Measurements from ENCODE around the gene IPO11.
"Not testable (repeated sequence)": the region's sequence is repeated elsewhere in the genome, so short reads cannot be mapped to it uniquely, and the experiment has no call there.

The IPO11 gene

DNA sequence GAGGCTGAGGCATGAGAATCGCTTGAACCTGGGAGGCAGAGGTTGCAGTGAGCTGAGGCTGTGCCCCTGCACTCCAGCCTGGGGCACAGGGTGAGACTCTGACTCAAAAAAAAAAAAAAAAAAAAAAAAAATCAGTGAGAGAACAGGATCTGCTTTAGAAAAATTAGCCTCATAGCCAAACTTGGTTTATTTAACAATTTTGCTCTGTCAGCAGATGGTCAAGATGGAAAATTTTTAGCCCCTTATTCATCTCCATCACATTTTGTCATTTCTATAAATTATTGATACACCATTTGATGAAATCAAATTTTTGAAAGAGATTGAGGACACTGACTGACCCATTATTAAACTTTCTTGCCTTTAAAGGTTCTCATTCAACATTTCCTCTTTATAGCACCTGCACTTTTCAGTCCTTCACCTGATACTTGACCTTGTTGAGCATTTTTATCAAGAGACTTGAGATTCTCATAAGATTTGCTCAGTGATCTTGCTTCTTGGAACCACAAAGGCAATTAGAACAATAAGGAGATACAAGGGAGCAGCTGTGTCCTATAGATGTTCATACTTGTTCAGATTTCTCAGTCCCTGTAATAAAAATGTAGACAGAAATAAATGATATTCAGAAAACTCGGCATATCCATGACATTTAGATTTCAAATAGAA is 204.2 kb downstream of the IPO11 start:
- DNase-seq: no peak
- Mint-ChIP-seq H3K4me1 (peaks cover 8% of the 10 kb centered on the region), H3K27ac (no peak overlapping the region), H3K27me3 (no peaks in the 10 kb centered on the region), H3K4me3 (no peak overlapping the region), H3K9me3 (no peaks in the 10 kb centered on the region)
- no peak for ATAC-seq

GRCh38 chr5:62617943-62618342 is 205.4 kb downstream of the IPO11 start:
- no peak overlapping the region for H3K27ac Mint-ChIP-seq
- ATAC-seq: no peak
- H3K4me1 Mint-ChIP-seq: peaks cover 8% of the 10 kb centered on the region
- no peak overlapping the region for H3K4me3 Mint-ChIP-seq
- no peaks in the 10 kb centered on the region for H3K9me3 Mint-ChIP-seq
- no peaks in the 10 kb centered on the region for H3K27me3 Mint-ChIP-seq
- no peak for DNase-seq

DNA sequence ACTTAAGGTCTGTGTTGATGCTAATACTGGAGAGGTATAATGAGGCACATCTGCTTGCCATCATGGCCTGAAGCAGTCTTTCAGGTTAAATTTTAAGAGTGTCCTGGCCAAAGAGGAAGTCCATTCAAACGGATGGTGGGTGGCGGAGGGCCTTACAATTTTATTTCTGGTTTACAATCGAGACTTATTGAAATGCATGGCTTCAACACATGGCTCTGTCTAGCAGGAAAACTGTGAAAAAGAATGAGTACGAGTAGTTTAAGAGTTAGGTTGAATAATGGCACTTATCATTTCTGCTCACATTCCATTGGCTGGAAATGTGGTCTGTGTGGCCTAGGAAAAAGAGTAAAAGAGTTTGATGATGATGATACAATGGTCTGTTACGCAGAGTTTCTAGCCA is 208.2 kb downstream of the IPO11 start:
- H3K27me3 Mint-ChIP-seq: no peaks in the 10 kb centered on the region
- H3K4me1 Mint-ChIP-seq: peaks cover 8% of the 10 kb centered on the region
- H3K9me3 Mint-ChIP-seq: no peaks in the 10 kb centered on the region
- peak overlapping the region in 1 of 2 donors; percentile 72 for H3K27ac Mint-ChIP-seq
- no peak overlapping the region for H3K4me3 Mint-ChIP-seq
- no peak for ATAC-seq
- no peak for DNase-seq

- ATAC-seq: no peak
- Mint-ChIP-seq H3K27ac (peak overlapping the region in 1 of 2 donors; percentile 72), H3K4me1 (peaks cover 8% of the 10 kb centered on the region), H3K27me3 (no peaks in the 10 kb centered on the region), H3K4me3 (no peak overlapping the region), H3K9me3 (no peaks in the 10 kb centered on the region)
- no peak for DNase-seq
These were observed 208.7 kb downstream of the IPO11 start for GRCh38 chr5:62621280-62621679.

GRCh38 chr5:62623271-62623670 is 210.7 kb downstream of the IPO11 start:
- no peak for ATAC-seq
- H3K4me1 Mint-ChIP-seq: peaks cover 8% of the 10 kb centered on the region
- H3K27ac Mint-ChIP-seq: no peak overlapping the region
- no peaks in the 10 kb centered on the region for H3K9me3 Mint-ChIP-seq
- H3K27me3 Mint-ChIP-seq: no peaks in the 10 kb centered on the region
- no peak overlapping the region for H3K4me3 Mint-ChIP-seq
- DNase-seq: no peak

DNA sequence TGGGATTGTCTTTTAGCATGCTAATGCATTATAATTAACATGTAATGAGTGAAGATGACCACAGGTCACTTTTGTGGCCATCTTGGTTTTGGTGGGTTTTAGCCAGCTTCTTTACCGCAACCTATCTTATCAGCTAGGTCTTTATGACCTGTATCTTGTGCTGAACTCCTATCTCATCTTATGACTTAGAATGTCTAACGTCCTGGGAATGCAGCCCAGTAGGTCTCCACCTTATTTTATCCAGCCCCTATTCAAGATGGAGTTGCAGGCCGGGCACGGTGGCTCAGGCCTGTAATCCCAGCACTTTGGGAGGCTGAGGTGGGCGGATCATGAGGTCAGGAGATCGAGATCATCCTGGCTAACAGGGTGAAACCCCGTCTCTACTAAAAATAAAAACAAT is 211.9 kb downstream of the IPO11 start:
- ATAC-seq, H3K27me3 Mint-ChIP-seq, DNase-seq, H3K4me3 Mint-ChIP-seq, H3K4me1 Mint-ChIP-seq, H3K9me3 Mint-ChIP-seq, H3K27ac Mint-ChIP-seq: not testable (repeated sequence)

- no peaks in the 10 kb centered on the region for H3K27me3 Mint-ChIP-seq
- DNase-seq (no peak), ATAC-seq (no peak)
- no peaks in the 10 kb centered on the region for H3K4me1 Mint-ChIP-seq
- H3K4me3 Mint-ChIP-seq: no peak overlapping the region
- H3K9me3 Mint-ChIP-seq: no peaks in the 10 kb centered on the region
- H3K27ac Mint-ChIP-seq: no peak overlapping the region
These were observed 214.0 kb downstream of the IPO11 start for GRCh38 chr5:62626534-62626933.

DNA sequence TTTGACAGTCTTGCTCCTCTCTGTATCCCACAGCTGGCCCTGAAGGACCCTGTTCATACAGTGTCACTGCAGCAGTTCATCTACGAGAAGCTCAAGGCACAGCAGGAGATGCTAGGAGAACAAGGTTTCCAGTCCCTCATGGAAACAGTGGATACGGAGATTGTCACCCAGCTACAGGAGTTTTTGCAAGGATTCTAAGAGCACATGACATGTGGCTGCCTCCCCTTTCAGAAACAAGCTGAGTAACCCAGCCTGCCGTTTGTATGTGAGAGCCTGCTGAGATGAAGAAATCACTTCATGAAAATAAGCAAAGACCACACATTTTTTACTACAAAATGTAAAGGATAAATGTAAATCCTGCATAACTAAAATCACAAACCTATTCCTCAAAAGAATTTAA is 214.6 kb downstream of the IPO11 start:
- no peak overlapping the region for H3K27ac Mint-ChIP-seq
- DNase-seq (no peak), ATAC-seq (no peak)
- H3K4me1 Mint-ChIP-seq: no peaks in the 10 kb centered on the region
- no peak overlapping the region for H3K4me3 Mint-ChIP-seq
- no peaks in the 10 kb centered on the region for H3K27me3 Mint-ChIP-seq
- H3K9me3 Mint-ChIP-seq: no peaks in the 10 kb centered on the region

GRCh38 chr5:62627901-62628300 is 215.3 kb downstream of the IPO11 start:
- ATAC-seq: no peak
- no peaks in the 10 kb centered on the region for H3K27me3 Mint-ChIP-seq
- DNase-seq: no peak
- no peaks in the 10 kb centered on the region for H3K4me1 Mint-ChIP-seq
- H3K9me3 Mint-ChIP-seq: no peaks in the 10 kb centered on the region
- no peak overlapping the region for H3K27ac Mint-ChIP-seq
- no peak overlapping the region for H3K4me3 Mint-ChIP-seq

- Mint-ChIP-seq H3K9me3 (no peaks in the 10 kb centered on the region), H3K27me3 (no peaks in the 10 kb centered on the region), H3K27ac (peak overlapping the region in 1 of 2 donors; percentile 40), H3K4me1 (no peaks in the 10 kb centered on the region), H3K4me3 (no peak overlapping the region)
- no peak for DNase-seq
- ATAC-seq: no peak
These were observed 219.5 kb downstream of the IPO11 start for GRCh38 chr5:62631909-62632580.

- Mint-ChIP-seq H3K4me3 (no peak overlapping the region), H3K27me3 (no peaks in the 10 kb centered on the region), H3K27ac (no peak overlapping the region), H3K9me3 (no peaks in the 10 kb centered on the region), H3K4me1 (no peaks in the 10 kb centered on the region)
- DNase-seq: no peak
- ATAC-seq: no peak
These were observed 220.7 kb downstream of the IPO11 start for GRCh38 chr5:62633243-62633642.

GRCh38 chr5:62640446-62640845 is 227.9 kb downstream of the IPO11 start:
- Mint-ChIP-seq H3K4me1 (no peaks in the 10 kb centered on the region), H3K4me3 (no peak overlapping the region), H3K27ac (no peak overlapping the region), H3K9me3 (no peaks in the 10 kb centered on the region), H3K27me3 (no peaks in the 10 kb centered on the region)
- ATAC-seq (no peak), DNase-seq (no peak)

DNA sequence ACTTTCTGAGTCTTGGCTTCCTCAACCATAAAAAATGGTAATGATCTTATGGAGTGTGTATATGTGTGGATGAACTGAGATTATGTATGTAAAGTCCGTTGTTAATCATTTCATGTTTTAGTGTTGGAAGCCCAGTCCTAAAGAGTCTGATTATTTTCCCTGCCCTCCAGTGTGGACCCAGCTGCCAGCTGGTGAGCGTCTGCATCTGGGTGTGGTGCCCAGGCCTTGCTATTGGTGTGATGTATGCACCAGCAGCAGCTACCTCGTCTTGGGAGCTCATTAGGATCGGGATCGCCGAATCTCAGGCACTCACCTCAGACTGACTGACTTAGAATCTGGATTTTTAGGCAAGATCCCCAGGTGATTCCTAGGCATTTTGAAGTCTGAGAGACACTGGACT is 229.9 kb downstream of the IPO11 start:
- Mint-ChIP-seq H3K4me3 (no peak overlapping the region), H3K27ac (no peak overlapping the region), H3K9me3 (no peaks in the 10 kb centered on the region), H3K4me1 (no peaks in the 10 kb centered on the region), H3K27me3 (no peaks in the 10 kb centered on the region)
- no peak for ATAC-seq
- no peak for DNase-seq

- Mint-ChIP-seq H3K27me3 (no peaks in the 10 kb centered on the region), H3K4me3 (no peak overlapping the region), H3K4me1 (no peaks in the 10 kb centered on the region), H3K27ac (no peak overlapping the region), H3K9me3 (no peaks in the 10 kb centered on the region)
- no peak for DNase-seq
- ATAC-seq: no peak
These were observed 231.2 kb downstream of the IPO11 start for GRCh38 chr5:62643556-62644451.

DNA sequence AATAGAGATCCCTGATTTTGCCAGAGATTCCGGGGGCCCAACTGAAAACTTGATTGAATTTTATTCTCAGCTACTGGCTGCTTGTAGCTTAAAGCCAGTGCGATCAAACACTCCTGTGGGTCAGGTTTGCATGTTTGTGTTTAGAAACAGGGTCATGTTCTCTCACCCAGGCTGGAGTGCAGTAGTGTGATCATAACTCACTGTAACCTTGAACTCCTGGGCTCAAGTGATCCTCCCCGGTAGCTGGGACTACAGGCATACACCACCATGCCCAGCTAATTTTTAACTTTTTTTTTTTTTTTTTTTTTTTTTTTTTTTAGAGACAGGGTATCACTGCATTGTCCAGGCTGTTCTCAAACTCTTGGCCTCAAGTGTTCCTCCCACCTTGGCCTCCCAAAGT is 232.7 kb downstream of the IPO11 start:
- no peak for ATAC-seq
- H3K9me3 Mint-ChIP-seq: no peaks in the 10 kb centered on the region
- H3K27ac Mint-ChIP-seq: no peak overlapping the region
- H3K4me3 Mint-ChIP-seq: no peak overlapping the region
- no peaks in the 10 kb centered on the region for H3K4me1 Mint-ChIP-seq
- DNase-seq: no peak
- H3K27me3 Mint-ChIP-seq: no peaks in the 10 kb centered on the region

GRCh38 chr5:62647241-62647640 is 234.7 kb downstream of the IPO11 start:
- ATAC-seq (no peak), DNase-seq (no peak)
- Mint-ChIP-seq H3K4me1 (no peaks in the 10 kb centered on the region), H3K9me3 (no peaks in the 10 kb centered on the region), H3K27ac (no peak overlapping the region), H3K4me3 (no peak overlapping the region), H3K27me3 (no peaks in the 10 kb centered on the region)
